Activated CD4-positive, alpha-beta T cell treated with anti-CD3 and anti-CD28 coated beads, Interleukin-2, amount 50 U/mL, for 4 hours (primary cell): ENCODE data around the gene ALOX12.

Source experiments
- DNase-seq, 2 experiments: peaks; one replicate each; pipeline ENCODE4 v3.0.0-alpha.2; 2020

The ALOX12 gene

GRCh38 chr17:7022781-7023571 lies 27.1 kb downstream of the ALOX12 start, which contains the start of gene BCL6B:
BCL6B (plus strand) TSS chr17:7023050; CDS start chr17:7023672, 622 bp downstream.
- no peak for DNase-seq

DNA sequence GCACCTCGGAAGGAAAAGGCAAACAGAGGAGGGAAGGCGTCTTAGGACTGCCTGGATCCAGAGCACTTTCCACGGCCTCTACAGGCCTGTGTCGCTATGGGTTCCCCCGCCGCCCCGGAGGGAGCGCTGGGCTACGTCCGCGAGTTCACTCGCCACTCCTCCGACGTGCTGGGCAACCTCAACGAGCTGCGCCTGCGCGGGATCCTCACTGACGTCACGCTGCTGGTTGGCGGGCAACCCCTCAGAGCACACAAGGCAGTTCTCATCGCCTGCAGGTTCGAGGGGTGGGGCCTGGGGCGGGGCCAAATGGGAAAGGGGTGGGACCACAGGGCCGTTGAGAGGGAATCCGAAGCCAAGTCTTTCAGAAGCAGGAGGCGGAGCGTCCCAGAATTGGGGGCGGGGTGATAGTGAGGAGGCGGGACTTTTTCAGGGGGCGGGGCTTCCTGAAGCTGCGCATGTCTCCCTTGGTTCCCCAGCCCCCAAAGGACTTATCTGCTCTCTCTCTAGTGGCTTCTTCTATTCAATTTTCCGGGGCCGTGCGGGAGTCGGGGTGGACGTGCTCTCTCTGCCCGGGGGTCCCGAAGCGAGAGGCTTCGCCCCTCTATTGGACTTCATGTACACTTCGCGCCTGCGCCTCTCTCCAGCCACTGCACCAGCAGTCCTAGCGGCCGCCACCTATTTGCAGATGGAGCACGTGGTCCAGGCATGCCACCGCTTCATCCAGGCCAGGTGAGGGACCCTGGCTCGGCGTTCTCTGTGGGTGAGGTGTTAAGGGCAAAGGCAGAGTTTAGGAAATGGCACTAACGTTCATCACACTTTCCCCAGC lies 27.9 kb downstream of the ALOX12 start:
- DNase-seq: peak; percentile 92 to 95

GRCh38 chr17:7024402-7024785 lies 28.5 kb downstream of the ALOX12 start:
- DNase-seq: no peak

DNA sequence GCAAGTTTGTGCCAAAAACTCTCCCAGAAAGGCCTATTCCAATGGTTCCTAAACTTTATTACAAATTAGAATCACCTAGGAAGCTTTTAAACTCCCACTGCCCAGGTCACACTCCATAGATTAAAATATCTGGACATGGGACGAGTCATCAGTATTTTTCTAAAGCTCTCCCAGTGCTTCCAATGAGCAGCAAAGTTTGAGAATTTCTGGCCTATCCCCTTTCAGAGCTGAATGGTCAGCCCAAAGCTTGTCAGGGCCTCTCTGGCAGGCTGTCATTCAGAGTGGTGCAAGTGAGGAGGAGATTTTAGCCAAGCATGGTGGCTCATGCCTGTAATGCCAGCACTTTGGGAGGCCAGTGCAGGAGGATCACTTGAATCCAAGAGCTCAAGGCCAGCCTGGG lies 29.4 kb downstream of the ALOX12 start:
- no peak for DNase-seq

- no peak for DNase-seq
Observed at GRCh38 chr17:7026471-7027115, 30.7 kb downstream of the ALOX12 start.

DNA sequence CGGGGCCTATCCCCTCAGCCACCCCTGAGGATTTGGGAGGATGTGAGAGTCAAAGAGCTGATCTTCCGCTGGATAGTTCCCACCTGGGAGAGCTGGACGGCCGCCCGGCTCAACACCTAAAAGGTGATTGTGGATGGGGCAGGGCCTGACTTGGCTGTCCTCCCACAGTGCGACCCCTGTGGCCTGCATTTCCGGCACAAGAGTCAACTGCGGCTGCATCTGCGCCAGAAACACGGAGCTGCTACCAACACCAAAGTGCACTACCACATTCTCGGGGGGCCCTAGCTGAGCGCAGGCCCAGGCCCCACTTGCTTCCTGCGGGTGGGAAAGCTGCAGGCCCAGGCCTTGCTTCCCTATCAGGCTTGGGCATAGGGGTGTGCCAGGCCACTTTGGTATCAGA lies 31.5 kb downstream of the ALOX12 start:
- DNase-seq: no peak

- no peak for DNase-seq
Observed at GRCh38 chr17:7029096-7029495, 33.2 kb downstream of the ALOX12 start.

DNA sequence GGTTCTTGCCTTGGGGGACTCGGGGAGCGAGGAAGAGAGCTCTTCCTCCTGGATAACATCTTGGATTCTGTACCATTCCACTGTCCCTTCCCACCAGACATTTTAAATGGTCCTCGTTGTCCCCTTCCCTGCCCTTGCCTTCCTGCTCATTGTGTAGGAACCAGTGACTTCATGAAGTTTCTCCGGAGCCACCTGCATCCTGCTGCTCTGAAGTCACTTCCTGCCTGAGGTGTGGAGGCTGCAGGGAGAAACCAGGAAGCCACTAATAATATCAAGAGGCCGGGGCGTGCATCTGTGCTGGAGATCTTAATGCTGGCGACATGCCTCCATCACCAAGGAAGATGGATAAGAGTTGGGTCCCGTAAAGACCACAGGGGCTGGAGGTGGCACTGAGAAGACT lies 33.8 kb downstream of the ALOX12 start:
- peak; percentile 45 to 53 for DNase-seq

GRCh38 chr17:7034955-7035590 lies 39.2 kb downstream of the ALOX12 start:
- DNase-seq: no peak

DNA sequence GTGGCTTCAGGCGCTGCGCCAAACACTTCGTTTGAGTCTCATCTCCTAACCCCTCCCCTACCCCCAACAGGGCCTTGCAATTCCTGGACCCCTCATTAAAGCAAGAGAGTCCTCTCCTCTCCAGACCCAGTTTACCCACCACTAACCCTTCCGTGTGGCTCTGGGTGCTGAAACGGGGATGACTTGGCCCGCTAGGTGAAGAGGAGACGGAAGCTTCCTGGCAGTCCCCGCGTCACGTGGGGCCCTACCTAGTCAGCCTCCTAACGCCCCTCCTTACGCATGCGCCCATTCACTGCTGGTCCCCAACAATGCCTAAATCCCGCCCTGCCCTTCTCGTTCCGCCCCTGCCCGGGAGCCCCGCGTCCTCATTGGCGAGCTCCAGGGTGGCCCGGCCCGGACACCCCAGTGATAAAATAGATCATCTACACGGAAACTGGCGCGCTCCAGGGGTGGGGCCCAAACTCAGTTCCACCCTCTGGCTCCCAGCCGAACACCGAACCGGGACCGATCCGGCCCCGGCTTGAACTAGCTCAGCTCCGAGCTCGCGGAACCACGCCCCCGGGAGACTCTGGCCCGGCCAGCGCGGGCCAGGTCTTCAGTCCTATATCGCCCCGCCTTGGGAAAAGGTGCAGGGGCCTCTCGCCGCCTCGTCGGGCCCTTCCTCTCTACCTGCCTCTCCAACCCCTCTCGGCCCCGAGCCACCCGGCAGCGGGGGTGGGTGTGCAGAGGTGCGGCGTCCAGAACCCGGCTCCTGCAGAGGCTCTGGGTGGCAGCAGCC lies 39.9 kb downstream of the ALOX12 start, which contains the start of gene SLC16A13:
SLC16A13 (plus strand) TSS at position 425 of the 778 bp plus-strand sequence. CDS start 368 bp downstream, outside the sequence.
- DNase-seq: peak; percentile 98

DNA sequence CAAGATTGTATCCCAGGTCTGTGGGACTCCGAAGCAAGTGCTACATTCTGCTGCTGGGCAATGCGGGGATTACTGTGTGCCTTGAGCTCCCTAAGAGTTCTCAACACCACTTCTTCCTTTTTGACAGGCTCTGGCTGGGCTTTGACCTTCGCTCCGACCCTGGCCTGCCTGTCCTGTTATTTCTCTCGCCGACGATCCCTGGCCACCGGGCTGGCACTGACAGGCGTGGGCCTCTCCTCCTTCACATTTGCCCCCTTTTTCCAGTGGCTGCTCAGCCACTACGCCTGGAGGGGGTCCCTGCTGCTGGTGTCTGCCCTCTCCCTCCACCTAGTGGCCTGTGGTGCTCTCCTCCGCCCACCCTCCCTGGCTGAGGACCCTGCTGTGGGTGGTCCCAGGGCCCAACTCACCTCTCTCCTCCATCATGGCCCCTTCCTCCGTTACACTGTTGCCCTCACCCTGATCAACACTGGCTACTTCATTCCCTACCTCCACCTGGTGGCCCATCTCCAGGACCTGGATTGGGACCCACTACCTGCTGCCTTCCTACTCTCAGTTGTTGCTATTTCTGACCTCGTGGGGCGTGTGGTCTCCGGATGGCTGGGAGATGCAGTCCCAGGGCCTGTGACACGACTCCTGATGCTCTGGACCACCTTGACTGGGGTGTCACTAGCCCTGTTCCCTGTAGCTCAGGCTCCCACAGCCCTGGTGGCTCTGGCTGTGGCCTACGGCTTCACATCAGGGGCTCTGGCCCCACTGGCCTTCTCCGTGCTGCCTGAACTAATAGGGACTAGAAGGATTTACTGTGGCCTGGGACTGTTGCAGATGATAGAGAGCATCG lies 42.4 kb downstream of the ALOX12 start:
- DNase-seq: no peak

DNA sequence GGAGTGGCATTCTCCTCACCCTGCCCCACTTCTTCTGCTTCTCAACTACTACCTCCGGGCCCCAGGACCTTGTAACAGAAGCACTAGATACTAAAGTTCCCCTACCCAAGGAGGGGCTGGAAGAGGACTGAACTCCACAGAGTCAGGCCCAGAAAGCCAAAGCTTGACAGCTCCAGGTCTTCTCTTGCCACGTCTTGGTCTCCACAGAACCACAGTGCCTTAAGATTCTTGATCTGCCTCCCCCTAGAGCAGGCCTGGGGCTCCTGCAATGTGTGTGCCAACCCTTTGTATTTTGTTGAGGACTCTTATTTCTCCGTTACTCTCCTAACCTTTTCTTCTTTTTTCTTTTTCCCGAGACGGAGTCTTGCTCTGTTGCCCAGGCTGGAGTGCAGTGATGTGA lies 44.0 kb downstream of the ALOX12 start:
- DNase-seq: no peak

DNA sequence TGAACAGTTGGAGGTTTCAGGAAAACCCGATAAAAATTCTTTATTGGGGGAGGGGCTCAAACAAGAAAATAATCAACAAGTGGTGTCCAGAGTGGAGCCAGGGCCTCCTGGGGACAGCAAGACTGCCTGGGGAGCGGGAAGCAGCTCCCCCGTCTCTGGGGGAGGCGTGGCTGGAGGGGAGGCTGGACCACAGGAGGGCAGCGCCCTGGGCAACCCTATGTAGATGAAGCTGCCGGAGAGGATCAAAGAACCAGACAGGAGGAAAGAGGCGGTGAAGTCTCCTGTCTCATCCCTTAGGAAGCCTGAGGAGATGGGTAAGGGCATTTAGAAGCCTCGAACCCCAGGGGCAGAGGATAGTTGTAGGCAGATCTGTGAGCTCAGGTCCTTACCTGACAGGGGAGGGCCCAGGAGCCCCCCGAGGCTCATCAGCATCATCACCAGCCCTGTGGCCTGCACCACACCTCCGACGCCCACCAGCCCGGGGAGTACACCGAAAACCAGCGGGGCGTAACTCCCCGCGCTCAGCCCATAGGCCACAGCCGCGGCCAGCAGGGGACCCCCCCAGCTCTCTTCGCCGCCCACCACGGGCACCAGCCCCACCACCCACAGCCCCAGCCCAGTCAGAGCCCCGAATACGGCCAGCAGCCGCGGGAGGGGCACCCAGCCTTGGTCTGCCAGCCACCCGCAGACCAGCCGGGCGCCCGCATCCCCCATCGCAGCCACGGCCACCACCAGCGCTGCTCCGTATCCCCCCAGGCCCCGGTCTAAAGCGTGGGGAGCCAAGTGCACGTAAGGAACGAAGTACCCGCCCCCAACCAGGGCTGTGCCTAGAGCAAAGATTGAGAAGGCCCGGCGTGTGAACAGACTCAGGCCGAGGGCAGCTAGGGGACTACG lies 46.0 kb downstream of the ALOX12 start:
- no peak for DNase-seq

GRCh38 chr17:7042501-7043181 lies 46.8 kb downstream of the ALOX12 start:
- no peak for DNase-seq

DNA sequence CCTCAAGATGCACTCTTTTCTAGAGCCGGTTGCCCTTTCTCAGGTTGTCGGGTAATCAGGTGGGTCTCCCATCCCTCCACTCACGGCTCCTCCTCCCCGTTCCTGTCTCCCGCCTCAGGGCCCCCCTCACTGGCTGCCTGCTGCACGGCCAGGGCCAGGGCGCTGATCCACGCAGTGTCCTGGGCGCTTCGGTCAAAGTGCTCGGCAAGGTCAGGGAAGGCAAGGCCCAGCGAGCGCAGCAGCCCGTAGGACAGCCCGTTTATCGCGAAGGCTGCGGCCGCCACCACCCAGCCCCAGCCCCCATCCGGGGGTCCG lies 47.3 kb downstream of the ALOX12 start:
- no peak for DNase-seq

DNA sequence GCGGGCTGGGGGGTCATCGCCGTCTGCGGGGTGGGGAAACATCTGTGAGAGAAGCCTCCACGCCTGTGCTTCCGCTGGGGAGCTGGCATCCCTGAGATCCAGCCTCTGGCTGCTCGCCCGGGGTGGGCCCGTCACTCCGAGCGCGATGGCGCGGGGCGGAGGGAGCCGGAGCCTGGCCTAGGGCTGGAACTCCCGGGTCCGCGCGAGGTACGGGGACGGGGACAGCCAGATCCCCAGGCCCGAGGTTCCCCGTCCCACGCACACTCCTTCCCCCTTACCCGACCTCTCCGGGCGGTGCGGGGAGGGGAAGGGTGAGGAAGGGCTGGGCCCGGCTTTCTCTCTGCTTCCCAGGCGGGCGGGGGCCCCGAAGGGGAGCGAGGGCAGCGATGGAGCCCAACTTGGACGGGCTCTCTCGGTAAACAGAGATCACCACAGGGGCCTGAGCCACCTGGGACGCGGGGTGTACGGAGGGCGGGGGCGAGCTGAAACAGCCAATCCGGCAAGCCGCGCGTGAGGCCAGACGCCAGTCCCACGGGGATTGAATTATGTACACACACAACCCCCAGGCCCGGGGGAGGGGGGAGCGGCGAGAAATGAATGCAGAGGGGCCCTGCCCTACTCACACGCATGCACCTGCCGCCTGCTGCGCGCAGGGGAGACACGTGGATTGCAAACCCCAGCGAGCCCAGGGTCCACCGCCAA lies 47.8 kb downstream of the ALOX12 start, which contains the start of gene SLC16A11:
SLC16A11 (minus strand) TSS at position 596 of the 702 bp plus-strand sequence; CDS start at position 17, 579 bp downstream.
- DNase-seq: no peak

DNA sequence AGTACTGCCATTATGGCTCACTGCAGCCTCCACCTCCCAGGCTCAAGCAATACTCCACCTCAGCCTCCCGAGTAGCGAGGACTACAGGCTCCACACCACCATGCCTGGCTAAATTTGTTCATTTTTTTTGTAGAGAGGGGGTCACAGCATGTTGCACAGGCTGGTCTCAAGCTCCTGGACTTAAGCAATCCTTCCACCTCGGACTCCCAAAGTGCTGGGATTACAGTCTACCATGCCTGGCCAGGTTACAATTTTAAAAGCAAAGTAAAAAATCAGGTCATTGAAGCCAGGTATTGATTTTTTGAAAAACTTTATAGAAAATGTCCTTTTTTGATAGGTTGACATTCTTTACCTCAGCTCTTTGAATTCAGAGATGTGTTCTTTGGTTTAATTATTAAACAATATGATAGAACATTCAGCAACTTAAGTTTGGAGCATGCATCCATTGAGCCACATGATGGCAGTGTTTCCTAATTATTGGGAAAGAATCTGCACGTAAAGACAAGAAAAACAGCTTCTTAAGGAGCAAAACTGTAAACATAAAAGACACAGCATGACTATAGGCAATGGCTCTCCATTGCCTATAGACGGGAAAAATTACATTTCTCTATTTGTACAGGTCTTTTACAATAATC lies 49.8 kb downstream of the ALOX12 start:
- no peak for DNase-seq

- no peak for DNase-seq
Observed at GRCh38 chr17:7046127-7046724, 50.4 kb downstream of the ALOX12 start.
